ENCODE data around the gene ZMIZ1. TPM values are rescaled to one million over a fixed set of nuclear protein-coding genes. Genes with fewer than 3 reads are reported as not detected.

ZMIZ1 gene
- total RNA-seq, 6 experiments from 2014 or later: 38.6 to 60.3 (median 51.2) TPM

GRCh38 chr10:79093658-79094411, 25.1 kb downstream of the ZMIZ1 start:
- no peaks in the 10 kb centered on the region for H3K9me3 Mint-ChIP-seq
- no peak for DNase-seq
- H3K27ac Mint-ChIP-seq: peak overlapping the region; percentile 49

GRCh38 chr10:79094412-79095175, 25.8 kb downstream of the ZMIZ1 start:
- no peaks in the 10 kb centered on the region for H3K9me3 Mint-ChIP-seq
- peaks cover 23% of the 10 kb centered on the region for H3K36me3 Mint-ChIP-seq (ENCODE audit: low read depth)
- H3K27ac Mint-ChIP-seq: no peak overlapping the region
- no peak for DNase-seq
- TF ChIP-seq, protein P1, sequence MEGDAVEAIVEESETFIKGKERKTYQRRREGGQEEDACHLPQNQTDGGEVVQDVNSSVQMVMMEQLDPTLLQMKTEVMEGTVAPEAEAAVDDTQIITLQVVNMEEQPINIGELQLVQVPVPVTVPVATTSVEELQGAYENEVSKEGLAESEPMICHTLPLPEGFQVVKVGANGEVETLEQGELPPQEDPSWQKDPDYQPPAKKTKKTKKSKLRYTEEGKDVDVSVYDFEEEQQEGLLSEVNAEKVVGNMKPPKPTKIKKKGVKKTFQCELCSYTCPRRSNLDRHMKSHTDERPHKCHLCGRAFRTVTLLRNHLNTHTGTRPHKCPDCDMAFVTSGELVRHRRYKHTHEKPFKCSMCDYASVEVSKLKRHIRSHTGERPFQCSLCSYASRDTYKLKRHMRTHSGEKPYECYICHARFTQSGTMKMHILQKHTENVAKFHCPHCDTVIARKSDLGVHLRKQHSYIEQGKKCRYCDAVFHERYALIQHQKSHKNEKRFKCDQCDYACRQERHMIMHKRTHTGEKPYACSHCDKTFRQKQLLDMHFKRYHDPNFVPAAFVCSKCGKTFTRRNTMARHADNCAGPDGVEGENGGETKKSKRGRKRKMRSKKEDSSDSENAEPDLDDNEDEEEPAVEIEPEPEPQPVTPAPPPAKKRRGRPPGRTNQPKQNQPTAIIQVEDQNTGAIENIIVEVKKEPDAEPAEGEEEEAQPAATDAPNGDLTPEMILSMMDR (IDR thresholded peaks at IDR 0.05): no peak
- peaks cover 86% of the 10 kb centered on the region for H3K4me1 Mint-ChIP-seq (ENCODE audit: low read depth)
- H3K4me3 Mint-ChIP-seq: no peak overlapping the region
- peaks cover 6% of the 10 kb centered on the region; the same call in 1 of the 2 replicates for H3K27me3 Mint-ChIP-seq (ENCODE audit: insufficient read depth)

More at GRCh38 chr10:79093658-79094411, 25.1 kb downstream of the ZMIZ1 start:
- peaks cover 6% of the 10 kb centered on the region; the same call in 1 of the 2 replicates for H3K27me3 Mint-ChIP-seq (ENCODE audit: insufficient read depth)
- peaks cover 90% of the 10 kb centered on the region for H3K4me1 Mint-ChIP-seq (ENCODE audit: low read depth)
- H3K36me3 Mint-ChIP-seq (ENCODE audit: low read depth): peaks cover 23% of the 10 kb centered on the region
- H3K4me3 Mint-ChIP-seq: no peak overlapping the region
- TF ChIP-seq, protein P1 (IDR thresholded peaks at IDR 0.05): no peak

DNA sequence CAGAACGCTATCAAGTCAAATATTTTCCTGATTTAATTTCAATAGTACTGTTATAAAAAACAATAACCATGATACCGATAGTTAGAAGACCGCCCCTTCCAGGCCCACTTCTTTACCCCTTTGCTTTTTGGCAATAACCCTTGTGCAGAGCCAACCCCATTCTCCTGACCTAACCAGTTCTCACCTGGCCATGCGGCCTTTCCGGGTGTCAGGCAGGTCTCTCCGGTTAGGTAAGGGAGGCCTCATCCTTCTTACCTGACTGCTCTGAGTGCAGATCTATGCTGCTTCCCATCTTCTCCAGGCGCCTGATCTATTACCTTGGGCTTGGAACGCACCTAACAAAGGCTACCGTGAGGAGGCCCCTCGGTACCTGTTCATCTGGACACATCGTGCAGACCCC, 26.6 kb downstream of the ZMIZ1 start:
- Mint-ChIP-seq H3K27me3 (ENCODE audit: insufficient read depth) (peaks cover 6% of the 10 kb centered on the region; the same call in 1 of the 2 replicates), H3K4me1 (ENCODE audit: low read depth) (peaks cover 86% of the 10 kb centered on the region), H3K9me3 (no peaks in the 10 kb centered on the region), H3K36me3 (ENCODE audit: low read depth) (peaks cover 23% of the 10 kb centered on the region), H3K27ac (no peak overlapping the region), H3K4me3 (no peak overlapping the region)
- TF ChIP-seq, protein P1 (IDR thresholded peaks at IDR 0.05): no peak
- no peak for DNase-seq

GRCh38 chr10:79096514-79096913, 27.7 kb downstream of the ZMIZ1 start:
- H3K27ac Mint-ChIP-seq: peak overlapping the region; percentile 64
- H3K9me3 Mint-ChIP-seq: no peaks in the 10 kb centered on the region
- peaks cover 21% of the 10 kb centered on the region for H3K36me3 Mint-ChIP-seq (ENCODE audit: low read depth)
- H3K27me3 Mint-ChIP-seq (ENCODE audit: insufficient read depth): peaks cover 6% of the 10 kb centered on the region; the same call in 1 of the 2 replicates
- peaks cover 86% of the 10 kb centered on the region for H3K4me1 Mint-ChIP-seq (ENCODE audit: low read depth)
- H3K4me3 Mint-ChIP-seq: no peak overlapping the region
- TF ChIP-seq, protein P1 (IDR thresholded peaks at IDR 0.05): no peak
- no peak for DNase-seq

DNA sequence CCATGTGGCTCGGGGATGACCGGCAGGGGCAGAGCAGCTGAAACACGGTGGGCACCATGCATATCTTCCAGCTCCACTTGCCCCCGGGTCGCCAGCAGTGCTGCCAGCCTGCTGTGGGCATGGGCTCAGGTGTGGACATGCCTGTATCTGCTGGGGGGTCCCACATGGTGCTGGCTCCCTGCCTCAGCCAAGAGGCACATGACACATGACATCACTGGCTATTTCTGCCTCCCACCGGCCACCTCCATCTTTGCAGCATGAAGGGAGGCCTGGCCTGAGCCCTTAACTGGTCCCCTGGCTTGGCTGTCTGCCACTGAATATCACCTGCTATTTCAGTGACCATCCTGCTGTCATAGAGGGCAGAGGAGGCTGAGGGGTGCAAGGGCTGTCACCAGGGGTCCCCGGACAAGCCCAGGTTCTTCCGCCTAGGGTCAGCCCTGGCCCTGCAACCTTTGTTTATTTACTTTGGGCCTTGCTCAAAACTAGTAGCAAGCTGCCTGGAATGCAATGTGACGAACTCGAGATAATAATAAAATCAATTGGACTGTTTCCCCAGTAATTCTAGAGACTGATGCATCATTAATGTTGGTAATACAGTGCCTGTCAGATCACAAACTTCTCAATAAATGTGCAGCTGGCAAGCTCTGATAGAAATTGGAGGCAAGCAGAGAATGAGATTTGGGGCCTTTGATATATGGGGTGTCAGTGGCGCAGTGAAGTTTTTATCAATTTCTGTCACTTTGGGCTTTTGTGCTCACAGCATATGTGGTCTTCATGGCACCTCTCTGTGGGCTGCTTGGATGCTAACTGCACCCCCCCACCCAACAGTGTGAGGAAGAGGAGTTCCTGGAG, 28.5 kb downstream of the ZMIZ1 start:
- peak overlapping the region; percentile 68 for H3K27ac Mint-ChIP-seq

More for the DNA sequence above, 28.5 kb downstream of the ZMIZ1 start:
- TF ChIP-seq, protein P1 (IDR thresholded peaks at IDR 0.05): no peak
- Mint-ChIP-seq H3K4me1 (ENCODE audit: low read depth) (peaks cover 86% of the 10 kb centered on the region), H3K27me3 (ENCODE audit: insufficient read depth) (peaks cover 6% of the 10 kb centered on the region; the same call in 1 of the 2 replicates), H3K9me3 (no peaks in the 10 kb centered on the region), H3K4me3 (peak overlapping the region; percentile 13; the same call in 1 of the 2 replicates), H3K36me3 (ENCODE audit: low read depth) (peaks cover 19% of the 10 kb centered on the region; the same call in 1 of the 2 replicates)
- no peak for DNase-seq

Data from HFFc6 (cell line).